ACC112 (cell line): ENCODE data around the gene LHX4.
"Not testable (repeated sequence)": the region's sequence is repeated elsewhere in the genome, so short reads cannot be mapped to it uniquely, and the experiment has no call there.

Experiments
- H2AFZ ChIP-seq: fragments of 200-600 bp; sonication (generic); one replicate; pipeline ENCODE4 v1.6.0; 2017; ENCODE audit warnings: antibody characterized with exemption, low read length; ENCODE audit not compliant: unreplicated experiment
- H3K27ac ChIP-seq: fragments of 200-600 bp; sonication (generic); 2 replicates; pipeline ENCODE4 v1.5.1; 2014; ENCODE audit warnings: low read depth, mild to moderate bottlenecking, antibody characterized with exemption, low read length, moderate library complexity
- H3K27me3 ChIP-seq: fragments of 200-600 bp; sonication (generic); 2 replicates; pipeline ENCODE4 v1.6.1; 2014; ENCODE audit warnings: mild to moderate bottlenecking, antibody characterized with exemption, low read length, moderate library complexity, mixed read lengths; ENCODE audit not compliant: insufficient read depth
- H3K36me3 ChIP-seq: fragments of 200-600 bp; sonication (generic); 2 replicates; pipeline ENCODE4 v1.6.1; 2016; ENCODE audit warnings: mild to moderate bottlenecking, antibody characterized with exemption, low read length, moderate library complexity, mixed read lengths; ENCODE audit not compliant: insufficient read depth
- H3K4me1 ChIP-seq: fragments of 200-600 bp; sonication (generic); one replicate; pipeline ENCODE4 v1.6.1; 2016; ENCODE audit warnings: low read length, mixed read lengths; ENCODE audit not compliant: insufficient read depth, unreplicated experiment, control insufficient read depth
- H3K4me3 ChIP-seq: fragments of 200-600 bp; sonication (generic); 2 replicates; pipeline ENCODE4 v1.5.1; 2014; ENCODE audit warnings: mild to moderate bottlenecking, low read depth, low read length
- H3K79me2 ChIP-seq: fragments of 200-600 bp; sonication (generic); one replicate; pipeline ENCODE4 v1.6.0; 2016; ENCODE audit warnings: low read length; ENCODE audit not compliant: control insufficient read depth, unreplicated experiment, insufficient read depth

The LHX4 gene

GRCh38 chr1:180197231-180197630 is 32.8 kb upstream of the LHX4 start:
- Histone ChIP-seq H3K4me3 (no peak overlapping the region), H3K27ac (no peak overlapping the region), H2AFZ (no peak overlapping the region), H3K27me3 (no peaks in the 10 kb centered on the region), H3K36me3 (no peaks in the 10 kb centered on the region), H3K79me2 (no peaks in the 10 kb centered on the region), H3K4me1 (no peaks in the 10 kb centered on the region)

- Histone ChIP-seq H3K27me3 (no peaks in the 10 kb centered on the region), H3K4me1 (no peaks in the 10 kb centered on the region), H3K27ac (no peak overlapping the region), H2AFZ (no peak overlapping the region), H3K4me3 (no peak overlapping the region), H3K79me2 (no peaks in the 10 kb centered on the region), H3K36me3 (no peaks in the 10 kb centered on the region)
These were observed 31.9 kb upstream of the LHX4 start for GRCh38 chr1:180198196-180198595.

- no peak overlapping the region for H3K27ac ChIP-seq
- no peak overlapping the region for H2AFZ ChIP-seq
- no peaks in the 10 kb centered on the region for H3K79me2 ChIP-seq
- H3K27me3 ChIP-seq = no peaks in the 10 kb centered on the region
- no peaks in the 10 kb centered on the region for H3K4me1 ChIP-seq
- H3K36me3 ChIP-seq = no peaks in the 10 kb centered on the region
- H3K4me3 ChIP-seq = no peak overlapping the region
These were observed 31.5 kb upstream of the LHX4 start for GRCh38 chr1:180198611-180199010.

- Histone ChIP-seq H2AFZ (no peak overlapping the region), H3K4me1 (no peaks in the 10 kb centered on the region), H3K36me3 (no peaks in the 10 kb centered on the region), H3K27ac (no peak overlapping the region), H3K4me3 (no peak overlapping the region), H3K27me3 (no peaks in the 10 kb centered on the region), H3K79me2 (no peaks in the 10 kb centered on the region)
These were observed 31.0 kb upstream of the LHX4 start for GRCh38 chr1:180199018-180199417.

- Histone ChIP-seq H2AFZ (no peak overlapping the region), H3K36me3 (no peaks in the 10 kb centered on the region), H3K79me2 (no peaks in the 10 kb centered on the region), H3K4me1 (no peaks in the 10 kb centered on the region), H3K27me3 (no peaks in the 10 kb centered on the region), H3K4me3 (no peak overlapping the region), H3K27ac (no peak overlapping the region)
These were observed 28.4 kb upstream of the LHX4 start for GRCh38 chr1:180201451-180202200.

- not testable (repeated sequence) for H3K27me3 ChIP-seq, H3K36me3 ChIP-seq, H3K4me3 ChIP-seq, H3K4me1 ChIP-seq, H3K27ac ChIP-seq, H3K79me2 ChIP-seq, H2AFZ ChIP-seq
These were observed 27.5 kb upstream of the LHX4 start for GRCh38 chr1:180202588-180202987.

GRCh38 chr1:180204231-180204630 is 25.8 kb upstream of the LHX4 start:
- H3K79me2 ChIP-seq = no peaks in the 10 kb centered on the region
- H3K36me3 ChIP-seq = no peaks in the 10 kb centered on the region
- H3K27me3 ChIP-seq = no peaks in the 10 kb centered on the region
- H2AFZ ChIP-seq = no peak overlapping the region
- no peaks in the 10 kb centered on the region for H3K4me1 ChIP-seq
- H3K4me3 ChIP-seq = no peak overlapping the region
- H3K27ac ChIP-seq = no peak overlapping the region

GRCh38 chr1:180206581-180206980 is 23.5 kb upstream of the LHX4 start:
- H3K27ac ChIP-seq = no peak overlapping the region
- H3K36me3 ChIP-seq = no peaks in the 10 kb centered on the region
- H3K79me2 ChIP-seq = no peaks in the 10 kb centered on the region
- no peaks in the 10 kb centered on the region for H3K27me3 ChIP-seq
- H3K4me1 ChIP-seq = no peaks in the 10 kb centered on the region
- no peak overlapping the region for H3K4me3 ChIP-seq
- no peak overlapping the region for H2AFZ ChIP-seq

GRCh38 chr1:180208264-180208663 is 21.8 kb upstream of the LHX4 start:
- Histone ChIP-seq H3K27ac (no peak overlapping the region), H3K4me1 (no peaks in the 10 kb centered on the region), H3K79me2 (no peaks in the 10 kb centered on the region), H2AFZ (no peak overlapping the region), H3K27me3 (no peaks in the 10 kb centered on the region), H3K36me3 (no peaks in the 10 kb centered on the region), H3K4me3 (no peak overlapping the region)

- Histone ChIP-seq H3K4me3 (no peak overlapping the region), H3K27me3 (no peaks in the 10 kb centered on the region), H3K79me2 (no peaks in the 10 kb centered on the region), H3K4me1 (no peaks in the 10 kb centered on the region), H2AFZ (no peak overlapping the region), H3K27ac (no peak overlapping the region), H3K36me3 (no peaks in the 10 kb centered on the region)
These were observed 19.9 kb upstream of the LHX4 start for GRCh38 chr1:180210008-180210620.

- Histone ChIP-seq H3K36me3 (no peaks in the 10 kb centered on the region), H3K79me2 (no peaks in the 10 kb centered on the region), H3K4me1 (no peaks in the 10 kb centered on the region), H3K4me3 (no peak overlapping the region), H3K27me3 (no peaks in the 10 kb centered on the region), H2AFZ (no peak overlapping the region), H3K27ac (no peak overlapping the region)
These were observed 18.8 kb upstream of the LHX4 start for GRCh38 chr1:180211156-180211859.
